ENCODE data around the gene ZNF195.
"Not testable (repeated sequence)": the region's sequence is repeated elsewhere in the genome, so short reads cannot be mapped to it uniquely, and the experiment has no call there.

- not testable (repeated sequence) for TF ChIP-seq RBBP5 (IDR thresholded peaks at IDR 0.05; ENCODE audit: borderline replicate concordance, low read depth, low read length); POLR2A (IDR thresholded peaks at IDR 0.05; ENCODE audit: control extremely low read depth in 1 of 2, low read depth in 2 of 2, low read length in 2 of 2); CTCF (IDR thresholded peaks at IDR 0.05; ENCODE audit: control extremely low read depth in 1 of 3, insufficient read depth in 1 of 3, low read depth in 1 of 3, low read length in 3 of 3); SIX5 (IDR thresholded peaks at IDR 0.05; ENCODE audit: low read depth, low read length); GTF2F1 (IDR thresholded peaks at IDR 0.05; ENCODE audit: borderline replicate concordance, low read depth, low read length); TAF1 (IDR thresholded peaks at IDR 0.05; ENCODE audit: low read depth, low read length); RAD21 (IDR thresholded peaks at IDR 0.05 in 1 of 2, conservative IDR thresholded peaks at IDR 0.05 in 1 of 2; ENCODE audit: low read depth in 2 of 2, low read length in 2 of 2)
- TF ChIP-seq, protein P1, sequence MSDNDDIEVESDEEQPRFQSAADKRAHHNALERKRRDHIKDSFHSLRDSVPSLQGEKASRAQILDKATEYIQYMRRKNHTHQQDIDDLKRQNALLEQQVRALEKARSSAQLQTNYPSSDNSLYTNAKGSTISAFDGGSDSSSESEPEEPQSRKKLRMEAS (IDR thresholded peaks at IDR 0.05): not testable (repeated sequence)
Observed at GRCh38 chr11:3333157-3333556, 45.8 kb downstream of the ZNF195 start.

All from H1 (cell line).